Esophagus squamous epithelium (tissue), 4 donors: ENCODE results near the gene GATB.

Source experiments
- CTCF ChIP-seq, 6 experiments: fragments of 450-650 bp in 4 of 6; fragments of 200-600 bp in 2 of 6; sonication (generic) in 2 of 6; IDR thresholded peaks; one replicate each; pipeline ENCODE4 v1.5.1; 2016 to 2019; ENCODE audit warnings: antibody characterized with exemption in 6 of 6, mild to moderate bottlenecking in 4 of 6, moderate library complexity in 4 of 6
- POLR2A ChIP-seq, 4 donors: fragments of 450-650 bp; IDR thresholded peaks; one replicate each; pipeline ENCODE4 v1.6.1; 2017; ENCODE audit warnings: antibody characterized with exemption in 4 of 4, mild to moderate bottlenecking in 4 of 4, moderate library complexity in 3 of 4

- TF ChIP-seq POLR2A (IDR thresholded peaks at IDR 0.05) (no peak), CTCF (IDR thresholded peaks at IDR 0.05) (no peak)
Measured at GRCh38 chr4:151656058-151656457, 104.7 kb downstream of the GATB start.
